SK-N-SH treated with all-trans-retinoic acid at 6 μM for 48 hours (cell line): Measurements from ENCODE around the gene TEN1.

ENCODE experiments used
- ATAC-seq: fragments of 200-7000 bp; cut with Tn5 transposase; 3 replicates; pipeline ENCODE4 v1.9.1; 2020; ENCODE audit warnings: mild to moderate bottlenecking, moderate library complexity
- ARNTL ChIP-seq: fragments of 450-650 bp; formaldehyde crosslinking; IDR thresholded peaks from 2 replicates; pipeline ENCODE4 v1.5.0; 2020; ENCODE audit warnings: low read depth, mild to moderate bottlenecking, moderate library complexity, borderline replicate concordance
- BACH2 ChIP-seq: fragments of 250-450 bp; sonication (Bioruptor Pico); IDR thresholded peaks from 2 replicates; pipeline ENCODE4 v1.9.0; 2021; ENCODE audit warnings: mild to moderate bottlenecking, borderline replicate concordance
- CREB5 ChIP-seq: fragments of 250-450 bp; sonication (Bioruptor Pico); IDR thresholded peaks from 2 replicates; pipeline ENCODE4 v1.5.1; 2020; ENCODE audit warnings: low read depth, mild to moderate bottlenecking, moderate library complexity
- CSDC2 ChIP-seq: fragments of 250-450 bp; sonication (Bioruptor Pico); IDR thresholded peaks from 2 replicates; pipeline ENCODE4 v1.5.0; 2020; ENCODE audit warnings: mild to moderate bottlenecking, moderate library complexity
- CSRNP3 ChIP-seq: fragments of 250-450 bp; sonication (Bioruptor Pico); IDR thresholded peaks from 2 replicates; pipeline ENCODE4 v1.5.1; 2021; ENCODE audit warnings: mild to moderate bottlenecking, moderate library complexity
- ESRRG ChIP-seq: fragments of 250-450 bp; sonication (Bioruptor Pico); IDR thresholded peaks from 2 replicates; pipeline ENCODE4 v1.6.1; 2021; ENCODE audit warnings: mild to moderate bottlenecking
- GLIS3 ChIP-seq: fragments of 250-450 bp; sonication (Bioruptor Pico); IDR thresholded peaks from 2 replicates; pipeline ENCODE4 v1.5.0; 2020; ENCODE audit warnings: mild to moderate bottlenecking, moderate library complexity
- ISL1 ChIP-seq: fragments of 250-450 bp; sonication (Bioruptor Pico); IDR thresholded peaks from 2 replicates; pipeline ENCODE4 v2.1.2; 2022; ENCODE audit warnings: mild to moderate bottlenecking, moderate library complexity
- PATZ1 ChIP-seq: fragments of 250-450 bp; sonication (Bioruptor Pico); IDR thresholded peaks from 2 replicates; pipeline ENCODE4 v1.8.0; 2020; ENCODE audit warnings: mild to moderate bottlenecking, moderate library complexity, borderline replicate concordance
- POU6F1 ChIP-seq: fragments of 250-450 bp; sonication (Bioruptor Pico); IDR thresholded peaks from 2 replicates; pipeline ENCODE4 v1.8.0; 2021; ENCODE audit warnings: low read depth, mild to moderate bottlenecking, moderate library complexity, borderline replicate concordance
- PPARA ChIP-seq: fragments of 250-450 bp; sonication (Bioruptor Pico); IDR thresholded peaks from 2 replicates; pipeline ENCODE4 v1.5.0; 2020; ENCODE audit warnings: mild to moderate bottlenecking, borderline replicate concordance
- RARB ChIP-seq: fragments of 250-450 bp; sonication (Bioruptor Pico); IDR thresholded peaks from 2 replicates; pipeline ENCODE4 v1.8.0; 2021; ENCODE audit warnings: mild to moderate bottlenecking, moderate library complexity
- SNAI2 ChIP-seq: fragments of 250-450 bp; sonication (Bioruptor Pico); IDR thresholded peaks from 2 replicates; pipeline ENCODE4 v1.5.0; 2020; ENCODE audit warnings: mild to moderate bottlenecking, moderate library complexity
- TCF4 ChIP-seq: fragments of 250-450 bp; sonication (Bioruptor Pico); IDR thresholded peaks from 2 replicates; pipeline ENCODE4 v1.8.0; 2021; ENCODE audit warnings: mild to moderate bottlenecking, moderate library complexity, borderline replicate concordance
- TSHZ2 ChIP-seq: fragments of 250-450 bp; sonication (Bioruptor Pico); IDR thresholded peaks from 2 replicates; pipeline ENCODE4 v1.5.0; 2020; ENCODE audit warnings: mild to moderate bottlenecking, moderate library complexity
- ZC3H10 ChIP-seq: fragments of 250-450 bp; sonication (Bioruptor Pico); IDR thresholded peaks from 2 replicates; pipeline ENCODE4 v1.5.1; 2021; ENCODE audit warnings: mild to moderate bottlenecking, moderate library complexity
- ZFP30 ChIP-seq: fragments of 450-650 bp; formaldehyde crosslinking; IDR thresholded peaks from 2 replicates; pipeline ENCODE4 v1.5.0; 2022; ENCODE audit warnings: mild to moderate bottlenecking, moderate library complexity
- ZNF565 ChIP-seq: fragments of 450-650 bp; formaldehyde crosslinking; conservative IDR thresholded peaks from 2 replicates; pipeline ENCODE4 v1.5.0; 2020; ENCODE audit warnings: low read depth, mild to moderate bottlenecking, moderate library complexity
- ZNF70 ChIP-seq: fragments of 450-650 bp; formaldehyde crosslinking; IDR thresholded peaks from 2 replicates; pipeline ENCODE4 v1.5.0; 2020; ENCODE audit warnings: mild to moderate bottlenecking, moderate library complexity
- ZNF8 ChIP-seq: fragments of 450-650 bp; formaldehyde crosslinking; IDR thresholded peaks from 2 replicates; pipeline ENCODE4 v1.5.0; 2020; ENCODE audit warnings: mild to moderate bottlenecking, moderate library complexity

The TEN1 gene

GRCh38 chr17:76013377-76013932 lies 34.4 kb downstream of the TEN1 start:
- TF ChIP-seq ARNTL (CRISPR knock-in tag) (no peak), ESRRG (no peak), ZFP30 (CRISPR knock-in tag) (no peak), ZNF565 (no peak), TSHZ2 (no peak), ZNF8 (CRISPR knock-in tag) (no peak)

GRCh38 chr17:76014100-76014924 lies 35.3 kb downstream of the TEN1 start:
- peak; percentile 98 for ATAC-seq

More at GRCh38 chr17:76013377-76013932, 34.4 kb downstream of the TEN1 start:
- no peak for ATAC-seq

GRCh38 chr17:76014925-76015261 lies 35.9 kb downstream of the TEN1 start:
- no peak for TF ChIP-seq ESRRG
- no peak for TF ChIP-seq ZNF70 (CRISPR knock-in tag)
- no peak for TF ChIP-seq ZC3H10 (CRISPR knock-in tag)
- no peak for TF ChIP-seq TSHZ2
- no peak for TF ChIP-seq CSRNP3 (CRISPR knock-in tag)
- no peak for TF ChIP-seq POU6F1 (CRISPR knock-in tag)
- no peak for TF ChIP-seq ZNF8 (CRISPR knock-in tag)
- no peak for TF ChIP-seq TCF4 (CRISPR knock-in tag)
- TF ChIP-seq SNAI2 (CRISPR knock-in tag): no peak
- TF ChIP-seq ARNTL (CRISPR knock-in tag): no peak
- TF ChIP-seq ZNF565: no peak
- no peak for TF ChIP-seq CSDC2 (CRISPR knock-in tag)
- no peak for TF ChIP-seq PATZ1 (CRISPR knock-in tag)
- TF ChIP-seq ISL1 (CRISPR knock-in tag): no peak
- no peak for TF ChIP-seq PPARA (CRISPR knock-in tag)
- no peak for TF ChIP-seq RARB (CRISPR knock-in tag)
- TF ChIP-seq BACH2 (CRISPR knock-in tag): no peak
- no peak for TF ChIP-seq CREB5 (CRISPR knock-in tag)
- no peak for TF ChIP-seq GLIS3 (CRISPR knock-in tag)

More at GRCh38 chr17:76014100-76014924, 35.3 kb downstream of the TEN1 start:
- no peak for TF ChIP-seq ISL1 (CRISPR knock-in tag)
- no peak for TF ChIP-seq PPARA (CRISPR knock-in tag)

More at GRCh38 chr17:76014925-76015261, 35.9 kb downstream of the TEN1 start:
- peak; percentile 47 for ATAC-seq
